AG09319 (cell line): ENCODE measurements around the gene ANO8.

ENCODE experiments used
- DNase-seq: peaks from one replicate; pipeline ENCODE4 v3.0.0-alpha.2; 2010; ENCODE audit warnings: low read depth; ENCODE audit errors: extremely low read depth
- TF ChIP-seq, protein P1 (sequence below): IDR thresholded peaks from 2 replicates; pipeline ENCODE4 v1.5.1; 2011; ENCODE audit warnings: low read depth, mild to moderate bottlenecking, inconsistent platforms, low read length, moderate library complexity

Gene ANO8

GRCh38 chr19:17286752-17287151 lies 47.9 kb downstream of the ANO8 start:
- no peak for DNase-seq
- TF ChIP-seq, protein P1, sequence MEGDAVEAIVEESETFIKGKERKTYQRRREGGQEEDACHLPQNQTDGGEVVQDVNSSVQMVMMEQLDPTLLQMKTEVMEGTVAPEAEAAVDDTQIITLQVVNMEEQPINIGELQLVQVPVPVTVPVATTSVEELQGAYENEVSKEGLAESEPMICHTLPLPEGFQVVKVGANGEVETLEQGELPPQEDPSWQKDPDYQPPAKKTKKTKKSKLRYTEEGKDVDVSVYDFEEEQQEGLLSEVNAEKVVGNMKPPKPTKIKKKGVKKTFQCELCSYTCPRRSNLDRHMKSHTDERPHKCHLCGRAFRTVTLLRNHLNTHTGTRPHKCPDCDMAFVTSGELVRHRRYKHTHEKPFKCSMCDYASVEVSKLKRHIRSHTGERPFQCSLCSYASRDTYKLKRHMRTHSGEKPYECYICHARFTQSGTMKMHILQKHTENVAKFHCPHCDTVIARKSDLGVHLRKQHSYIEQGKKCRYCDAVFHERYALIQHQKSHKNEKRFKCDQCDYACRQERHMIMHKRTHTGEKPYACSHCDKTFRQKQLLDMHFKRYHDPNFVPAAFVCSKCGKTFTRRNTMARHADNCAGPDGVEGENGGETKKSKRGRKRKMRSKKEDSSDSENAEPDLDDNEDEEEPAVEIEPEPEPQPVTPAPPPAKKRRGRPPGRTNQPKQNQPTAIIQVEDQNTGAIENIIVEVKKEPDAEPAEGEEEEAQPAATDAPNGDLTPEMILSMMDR = no peak

- DNase-seq = no peak
- TF ChIP-seq, protein P1 = no peak
These were observed 48.4 kb downstream of the ANO8 start for GRCh38 chr19:17286263-17286662.

DNA sequence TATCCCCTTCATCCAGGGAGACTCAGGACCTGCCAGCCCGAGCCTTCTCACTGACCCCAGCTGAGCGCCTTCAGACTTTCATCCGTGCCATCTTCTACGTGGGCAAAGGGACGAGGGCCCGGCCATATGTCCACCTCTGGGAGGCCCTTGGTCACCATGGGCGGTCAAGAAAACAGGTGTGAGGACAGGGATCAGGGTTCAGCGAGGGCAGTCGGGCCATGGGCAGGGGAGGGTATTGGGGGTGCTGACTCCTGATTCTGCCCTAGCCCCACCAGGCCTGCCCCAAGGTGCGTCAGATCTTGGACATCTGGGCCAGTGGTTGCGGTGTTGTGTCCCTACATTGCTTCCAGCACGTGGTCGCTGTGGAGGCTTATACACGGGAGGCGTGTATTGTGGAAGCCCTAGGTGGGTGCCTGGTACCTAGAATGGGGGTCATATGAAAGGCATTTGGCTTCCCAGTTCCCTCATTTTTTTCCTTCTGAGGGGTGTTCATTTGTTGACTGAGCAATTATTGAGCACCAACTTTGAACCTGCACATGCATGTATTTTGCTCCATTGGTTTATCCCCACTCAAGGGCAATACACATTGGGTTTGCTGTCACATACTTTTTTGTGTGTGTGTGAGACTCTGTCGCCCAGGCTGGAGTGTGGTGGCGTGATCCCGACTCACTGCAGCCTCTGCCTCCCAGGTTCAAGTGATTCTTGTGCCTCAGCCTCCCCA lies 49.1 kb downstream of the ANO8 start:
- TF ChIP-seq, protein P1 = no peak
- no peak for DNase-seq

GRCh38 chr19:17283504-17283996 lies 51.1 kb downstream of the ANO8 start:
- no peak for DNase-seq
- TF ChIP-seq, protein P1 = no peak

DNA sequence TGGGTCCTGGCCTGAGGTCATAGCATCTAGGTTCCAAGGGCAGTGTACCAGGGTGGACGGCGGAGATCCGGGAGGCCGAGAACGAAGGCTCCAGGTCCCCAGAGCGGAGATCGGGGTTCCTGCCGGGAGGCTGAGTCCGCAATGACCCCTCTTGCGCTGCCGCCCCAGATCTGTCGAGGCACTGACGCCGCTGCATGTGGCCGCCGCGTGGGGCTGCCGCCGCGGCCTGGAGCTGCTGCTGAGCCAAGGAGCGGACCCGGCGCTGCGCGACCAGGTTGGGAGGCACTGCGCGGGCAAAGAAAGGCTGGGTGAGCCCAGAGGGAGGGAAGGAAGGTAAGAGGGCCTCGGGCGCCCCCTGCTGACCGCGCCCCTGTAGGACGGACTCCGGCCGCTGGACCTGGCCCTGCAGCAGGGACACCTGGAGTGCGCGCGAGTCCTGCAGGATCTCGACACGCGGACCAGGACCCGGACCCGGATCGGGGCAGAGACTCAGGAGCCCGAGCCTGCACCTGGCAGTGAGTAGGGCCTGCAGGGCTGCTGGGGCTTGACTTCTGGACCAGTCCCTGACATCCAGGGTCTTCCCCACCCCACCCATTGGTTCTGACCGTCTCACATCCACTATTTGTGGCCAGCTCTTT lies 52.0 kb downstream of the ANO8 start:
- TF ChIP-seq, protein P1 = peak; percentile 81
- no peak for DNase-seq

DNA sequence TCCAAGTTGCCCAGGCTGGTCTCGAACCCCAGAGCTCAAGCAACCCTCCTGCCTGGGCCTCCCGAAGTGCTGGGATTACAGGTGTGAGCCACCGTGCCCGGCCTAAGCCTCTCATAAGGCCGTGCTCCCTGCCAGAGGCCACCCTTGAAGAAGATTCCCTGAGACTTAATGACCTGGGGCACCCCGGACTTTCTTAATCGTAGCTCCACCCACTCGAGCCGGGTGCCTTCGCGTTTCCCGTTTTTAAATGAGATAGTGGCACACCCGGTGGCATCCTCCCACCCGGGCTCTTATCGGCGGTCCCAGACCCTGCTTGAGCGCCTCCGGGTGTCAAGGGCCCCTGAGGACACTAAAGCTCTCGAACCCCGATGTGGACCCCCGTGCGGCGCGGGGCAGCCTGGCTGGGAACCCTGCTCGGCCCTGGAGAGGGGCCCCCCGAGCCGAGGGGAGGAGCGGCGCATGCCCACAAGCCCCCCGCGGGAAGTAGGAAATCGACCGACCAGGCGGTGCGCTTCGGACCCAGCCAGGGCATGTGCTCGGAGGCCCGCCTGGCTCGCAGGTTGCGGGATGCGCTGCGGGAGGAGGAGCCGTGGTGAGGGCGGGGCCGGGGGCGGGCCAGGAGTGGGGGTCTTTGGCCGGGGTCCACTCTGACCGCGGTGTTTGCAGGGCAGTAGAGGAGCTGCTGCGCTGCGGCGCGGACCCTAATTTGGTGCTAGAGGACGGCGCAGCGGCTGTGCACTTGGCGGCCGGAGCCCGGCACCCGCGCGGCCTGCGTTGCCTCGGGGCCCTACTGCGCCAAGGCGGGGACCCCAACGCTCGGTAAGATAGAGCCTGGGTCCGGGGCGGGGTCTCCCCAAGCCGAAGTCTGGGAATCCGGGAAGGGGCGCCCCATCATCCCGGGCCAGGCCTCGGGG lies 53.0 kb downstream of the ANO8 start, which contains the start of gene ANKLE1:
Gene ANKLE1, plus strand, starts transcription at position 511 of the 914 bp plus-strand sequence. Its CDS starts 20 bp downstream, at position 531.
- DNase-seq = no peak
- TF ChIP-seq, protein P1 = no peak

GRCh38 chr19:17279436-17279835 lies 55.2 kb downstream of the ANO8 start:
- TF ChIP-seq, protein P1 = no peak
- DNase-seq = no peak
